ENCODE data around the gene ABHD10.
"Not testable (repeated sequence)": the region's sequence is repeated elsewhere in the genome, so short reads cannot be mapped to it uniquely, and the experiment has no call there.

Gene ABHD10

GRCh38 chr3:112037194-112037593, 58.4 kb downstream of the ABHD10 start:
- not testable (repeated sequence) for DNase-seq

GRCh38 chr3:112038863-112039262, 60.0 kb downstream of the ABHD10 start:
- no peak for DNase-seq

- no peak for DNase-seq
These were observed 62.5 kb downstream of the ABHD10 start for GRCh38 chr3:112041321-112041720.

GRCh38 chr3:112042842-112043280, 64.0 kb downstream of the ABHD10 start:
- DNase-seq = no peak
